ENCODE data around the gene PLCG2. TPM values are rescaled to one million over a fixed set of nuclear protein-coding genes. Genes with fewer than 3 reads are reported as not detected.

Gene PLCG2
- total RNA-seq, 1 donor from 2014 or later = 8.4 TPM

- H3K9me3 ChIP-seq (ENCODE audit: control insufficient read depth in 3 of 3, low read length in 3 of 3) = no peaks in the 10 kb centered on the region
- H3K4me3 ChIP-seq (ENCODE audit: low read length in 3 of 3) = no peak overlapping the region
- H3K27me3 ChIP-seq (ENCODE audit: control insufficient read depth in 3 of 3, insufficient read depth in 3 of 3, low read length in 3 of 3) = no peaks in the 10 kb centered on the region
- H3K36me3 ChIP-seq (ENCODE audit: control insufficient read depth in 3 of 3, insufficient read depth in 3 of 3, low read length in 3 of 3) = peaks cover 0 to 2% (median 0%) of the 10 kb centered on the region in 3 donors
- no peak overlapping the region for H3K27ac ChIP-seq (ENCODE audit: low read depth, low read length)
- H3K9ac ChIP-seq (ENCODE audit: low read depth in 1 of 3, low read length in 3 of 3) = no peak overlapping the region
- H3K4me1 ChIP-seq (ENCODE audit: control insufficient read depth in 3 of 3, insufficient read depth in 3 of 3, low read length in 3 of 3) = no peaks in the 10 kb centered on the region
Measured at GRCh38 chr16:81907681-81908080, 128.6 kb downstream of the PLCG2 start.

GRCh38 chr16:81908466-81909262, 129.6 kb downstream of the PLCG2 start:
- Histone ChIP-seq H3K4me3 (ENCODE audit: low read length in 3 of 3) (no peak overlapping the region), H3K4me1 (ENCODE audit: control insufficient read depth in 3 of 3, insufficient read depth in 3 of 3, low read length in 3 of 3) (no peaks in the 10 kb centered on the region), H3K9ac (ENCODE audit: low read depth in 1 of 3, low read length in 3 of 3) (no peak overlapping the region), H3K9me3 (ENCODE audit: control insufficient read depth in 3 of 3, low read length in 3 of 3) (no peaks in the 10 kb centered on the region), H3K27me3 (ENCODE audit: control insufficient read depth in 3 of 3, insufficient read depth in 3 of 3, low read length in 3 of 3) (no peaks in the 10 kb centered on the region), H3K36me3 (ENCODE audit: control insufficient read depth in 3 of 3, insufficient read depth in 3 of 3, low read length in 3 of 3) (peaks cover 0 to 2% (median 0%) of the 10 kb centered on the region in 3 donors), H3K27ac (ENCODE audit: low read depth, low read length) (no peak overlapping the region)

GRCh38 chr16:81910366-81910885, 131.3 kb downstream of the PLCG2 start:
- Histone ChIP-seq H3K27me3 (ENCODE audit: control insufficient read depth in 3 of 3, insufficient read depth in 3 of 3, low read length in 3 of 3) (no peaks in the 10 kb centered on the region), H3K9ac (ENCODE audit: low read depth in 1 of 3, low read length in 3 of 3) (no peak overlapping the region), H3K9me3 (ENCODE audit: control insufficient read depth in 3 of 3, low read length in 3 of 3) (no peaks in the 10 kb centered on the region), H3K4me1 (ENCODE audit: control insufficient read depth in 3 of 3, insufficient read depth in 3 of 3, low read length in 3 of 3) (no peaks in the 10 kb centered on the region), H3K36me3 (ENCODE audit: control insufficient read depth in 3 of 3, insufficient read depth in 3 of 3, low read length in 3 of 3) (peaks cover 0 to 2% (median 0%) of the 10 kb centered on the region in 3 donors), H3K27ac (ENCODE audit: low read depth, low read length) (no peak overlapping the region), H3K4me3 (ENCODE audit: low read length in 3 of 3) (no peak overlapping the region)

- Histone ChIP-seq H3K36me3 (ENCODE audit: control insufficient read depth in 3 of 3, insufficient read depth in 3 of 3, low read length in 3 of 3) (peaks cover 0 to 2% (median 0%) of the 10 kb centered on the region in 3 donors), H3K27me3 (ENCODE audit: control insufficient read depth in 3 of 3, insufficient read depth in 3 of 3, low read length in 3 of 3) (no peaks in the 10 kb centered on the region), H3K4me3 (ENCODE audit: low read length in 3 of 3) (no peak overlapping the region), H3K27ac (ENCODE audit: low read depth, low read length) (no peak overlapping the region), H3K4me1 (ENCODE audit: control insufficient read depth in 3 of 3, insufficient read depth in 3 of 3, low read length in 3 of 3) (no peaks in the 10 kb centered on the region), H3K9ac (ENCODE audit: low read depth in 1 of 3, low read length in 3 of 3) (no peak overlapping the region), H3K9me3 (ENCODE audit: control insufficient read depth in 3 of 3, low read length in 3 of 3) (no peaks in the 10 kb centered on the region)
Measured at GRCh38 chr16:81912395-81912794, 133.3 kb downstream of the PLCG2 start.

- Histone ChIP-seq H3K27ac (ENCODE audit: low read depth, low read length) (no peak overlapping the region), H3K9ac (ENCODE audit: low read depth in 1 of 3, low read length in 3 of 3) (no peak overlapping the region), H3K4me3 (ENCODE audit: low read length in 3 of 3) (no peak overlapping the region), H3K36me3 (ENCODE audit: control insufficient read depth in 3 of 3, insufficient read depth in 3 of 3, low read length in 3 of 3) (no peaks in the 10 kb centered on the region), H3K4me1 (ENCODE audit: control insufficient read depth in 3 of 3, insufficient read depth in 3 of 3, low read length in 3 of 3) (no peaks in the 10 kb centered on the region), H3K27me3 (ENCODE audit: control insufficient read depth in 3 of 3, insufficient read depth in 3 of 3, low read length in 3 of 3) (no peaks in the 10 kb centered on the region), H3K9me3 (ENCODE audit: control insufficient read depth in 3 of 3, low read length in 3 of 3) (no peaks in the 10 kb centered on the region)
Measured at GRCh38 chr16:81913222-81913621, 134.1 kb downstream of the PLCG2 start.

- no peak overlapping the region for H3K4me3 ChIP-seq (ENCODE audit: low read length in 3 of 3)
- no peak overlapping the region for H3K27ac ChIP-seq (ENCODE audit: low read depth, low read length)
- no peaks in the 10 kb centered on the region for H3K27me3 ChIP-seq (ENCODE audit: control insufficient read depth in 3 of 3, insufficient read depth in 3 of 3, low read length in 3 of 3)
- H3K36me3 ChIP-seq (ENCODE audit: control insufficient read depth in 3 of 3, insufficient read depth in 3 of 3, low read length in 3 of 3) = peaks cover 0 to 2% (median 0%) of the 10 kb centered on the region in 3 donors
- H3K9ac ChIP-seq (ENCODE audit: low read depth in 1 of 3, low read length in 3 of 3) = no peak overlapping the region
- H3K4me1 ChIP-seq (ENCODE audit: control insufficient read depth in 3 of 3, insufficient read depth in 3 of 3, low read length in 3 of 3) = no peaks in the 10 kb centered on the region
- no peaks in the 10 kb centered on the region for H3K9me3 ChIP-seq (ENCODE audit: control insufficient read depth in 3 of 3, low read length in 3 of 3)
Measured at GRCh38 chr16:81917375-81917774, 138.3 kb downstream of the PLCG2 start.

- H3K27me3 ChIP-seq (ENCODE audit: control insufficient read depth in 3 of 3, insufficient read depth in 3 of 3, low read length in 3 of 3) = no peaks in the 10 kb centered on the region
- no peaks in the 10 kb centered on the region for H3K9me3 ChIP-seq (ENCODE audit: control insufficient read depth in 3 of 3, low read length in 3 of 3)
- H3K4me1 ChIP-seq (ENCODE audit: control insufficient read depth in 3 of 3, insufficient read depth in 3 of 3, low read length in 3 of 3) = no peaks in the 10 kb centered on the region
- no peak overlapping the region for H3K4me3 ChIP-seq (ENCODE audit: low read length in 3 of 3)
- H3K36me3 ChIP-seq (ENCODE audit: control insufficient read depth in 3 of 3, insufficient read depth in 3 of 3, low read length in 3 of 3) = peaks cover 0 to 2% (median 0%) of the 10 kb centered on the region in 3 donors
- H3K9ac ChIP-seq (ENCODE audit: low read depth in 1 of 3, low read length in 3 of 3) = no peak overlapping the region
- no peak overlapping the region for H3K27ac ChIP-seq (ENCODE audit: low read depth, low read length)
Measured at GRCh38 chr16:81918927-81919326, 139.8 kb downstream of the PLCG2 start.

- no peak overlapping the region for H3K4me3 ChIP-seq (ENCODE audit: low read length in 3 of 3)
- no peaks in the 10 kb centered on the region for H3K9me3 ChIP-seq (ENCODE audit: control insufficient read depth in 3 of 3, low read length in 3 of 3)
- H3K9ac ChIP-seq (ENCODE audit: low read depth in 1 of 3, low read length in 3 of 3) = no peak overlapping the region
- no peak overlapping the region for H3K27ac ChIP-seq (ENCODE audit: low read depth, low read length)
- peaks cover 0 to 2% (median 0%) of the 10 kb centered on the region in 3 donors for H3K36me3 ChIP-seq (ENCODE audit: control insufficient read depth in 3 of 3, insufficient read depth in 3 of 3, low read length in 3 of 3)
- H3K4me1 ChIP-seq (ENCODE audit: control insufficient read depth in 3 of 3, insufficient read depth in 3 of 3, low read length in 3 of 3) = no peaks in the 10 kb centered on the region
- H3K27me3 ChIP-seq (ENCODE audit: control insufficient read depth in 3 of 3, insufficient read depth in 3 of 3, low read length in 3 of 3) = no peaks in the 10 kb centered on the region
Measured at GRCh38 chr16:81920498-81920897, 141.4 kb downstream of the PLCG2 start.

- peaks cover 0 to 2% (median 0%) of the 10 kb centered on the region in 3 donors for H3K36me3 ChIP-seq (ENCODE audit: control insufficient read depth in 3 of 3, insufficient read depth in 3 of 3, low read length in 3 of 3)
- no peaks in the 10 kb centered on the region for H3K4me1 ChIP-seq (ENCODE audit: control insufficient read depth in 3 of 3, insufficient read depth in 3 of 3, low read length in 3 of 3)
- no peaks in the 10 kb centered on the region for H3K27me3 ChIP-seq (ENCODE audit: control insufficient read depth in 3 of 3, insufficient read depth in 3 of 3, low read length in 3 of 3)
- no peaks in the 10 kb centered on the region for H3K9me3 ChIP-seq (ENCODE audit: control insufficient read depth in 3 of 3, low read length in 3 of 3)
- no peak overlapping the region for H3K9ac ChIP-seq (ENCODE audit: low read depth in 1 of 3, low read length in 3 of 3)
- no peak overlapping the region for H3K4me3 ChIP-seq (ENCODE audit: low read length in 3 of 3)
- no peak overlapping the region for H3K27ac ChIP-seq (ENCODE audit: low read depth, low read length)
Measured at GRCh38 chr16:81921085-81921814, 142.2 kb downstream of the PLCG2 start.

Data from skeletal muscle tissue (tissue), 4 donors.